Nasal cavity respiratory epithelium epithelial cell of viscerocranial mucosa (primary cell): ENCODE results near the gene OR8B3. TPM values are rescaled to one million over a fixed set of nuclear protein-coding genes. Genes with fewer than 3 reads are reported as not detected.

ENCODE experiments used
- total RNA-seq: library from RNA; depleted of rRNA; stranded (reverse); fragments of >200 nt; gene quantifications from 2 replicates; pipeline ENCODE4 v1.2.3, GENCODE V29; 2014

OR8B3 gene, protein sequence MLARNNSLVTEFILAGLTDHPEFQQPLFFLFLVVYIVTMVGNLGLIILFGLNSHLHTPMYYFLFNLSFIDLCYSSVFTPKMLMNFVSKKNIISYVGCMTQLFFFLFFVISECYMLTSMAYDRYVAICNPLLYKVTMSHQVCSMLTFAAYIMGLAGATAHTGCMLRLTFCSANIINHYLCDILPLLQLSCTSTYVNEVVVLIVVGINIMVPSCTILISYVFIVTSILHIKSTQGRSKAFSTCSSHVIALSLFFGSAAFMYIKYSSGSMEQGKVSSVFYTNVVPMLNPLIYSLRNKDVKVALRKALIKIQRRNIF
- total RNA-seq, result not detected in 2 replicates

GRCh38 chr11:124398924-124399323 is at the start of gene OR8B3:
TSS of gene OR8B3 (minus strand) at chr11:124399024. CDS start at chr11:124397351, 1,673 bp downstream.

GRCh38 chr11:124445646-124446150 is 46.9 kb upstream of the OR8B3 start, which contains the start of gene OR8B8:
TSS of gene OR8B8 (minus strand) at chr11:124445696. CDS start at chr11:124441085, 4,611 bp downstream.

DNA sequence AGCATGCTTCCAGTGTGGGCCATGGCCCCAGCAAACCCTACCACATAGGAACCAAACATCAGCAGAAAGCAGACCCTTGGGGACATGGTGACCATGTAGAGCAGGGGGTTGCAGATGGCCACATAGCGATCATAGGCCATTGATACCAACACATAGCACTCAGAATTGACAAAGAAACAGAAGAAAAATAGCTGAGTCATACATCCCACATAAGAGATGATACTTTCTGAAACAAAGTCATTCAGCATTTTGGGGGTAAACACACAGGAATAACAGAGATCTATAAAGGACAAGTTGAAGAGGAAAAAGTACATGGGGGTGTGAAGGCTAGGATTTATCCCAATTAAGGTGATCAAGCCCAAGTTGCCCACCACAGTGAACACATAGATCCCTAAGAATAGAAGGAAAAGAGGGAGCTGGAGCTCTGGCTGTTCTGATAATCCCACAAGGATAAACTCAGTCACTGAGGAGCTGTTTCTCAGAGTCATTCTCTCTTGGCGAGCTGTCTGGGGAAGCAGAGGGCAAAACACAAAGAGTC is 25.6 kb upstream of the OR8B3 start, which contains the start of gene OR8B4:
Gene OR8B4, minus strand, starts transcription at position 488 of the 538 bp plus-strand sequence. Its CDS starts 0 bp downstream, at position 488.

DNA sequence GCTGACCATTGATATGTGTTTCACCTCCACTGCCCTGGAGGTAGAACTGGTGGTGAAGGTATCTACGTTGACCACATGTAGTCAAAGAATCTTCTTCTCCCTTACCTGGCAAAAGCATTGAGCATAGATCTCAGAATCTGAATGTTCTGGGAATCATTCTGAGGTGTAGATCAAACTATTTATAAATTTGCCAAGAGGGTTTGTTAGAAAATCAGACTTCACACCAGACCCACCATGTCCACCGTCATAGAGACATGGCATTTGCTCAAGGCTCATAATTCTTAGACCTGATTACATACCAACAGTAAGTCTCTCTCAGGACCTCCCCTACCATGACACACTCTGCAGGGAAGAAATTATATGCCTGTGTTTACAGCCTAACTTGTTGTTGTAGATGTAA is 14.4 kb downstream of the OR8B3 start, which contains the start of gene OR8B2:
Gene OR8B2, minus strand, starts transcription at position 101 of the 400 bp plus-strand sequence. CDS start 1,156 bp downstream, outside the sequence.

Other genes with a start within 250 kb of the OR8B3 start
- gene OR10D3, start 215.7 kb downstream of the OR8B3 start, total RNA-seq, result not detected in 2 replicates
- gene OR8G1, start 157.9 kb downstream of the OR8B3 start, total RNA-seq, result not detected in 2 replicates
- not detected in 2 replicates for gene OR8G5, start 142.6 kb downstream of the OR8B3 start, total RNA-seq
- not detected in 2 replicates for gene OR8D1, start 85.1 kb downstream of the OR8B3 start, total RNA-seq
- not detected in 2 replicates for gene OR8D2, start 78.8 kb downstream of the OR8B3 start, total RNA-seq
- gene OR8B2, start 14.5 kb downstream of the OR8B3 start, total RNA-seq, result not detected in 2 replicates
- not detected in 2 replicates for gene OR8B4, start 25.8 kb upstream of the OR8B3 start, total RNA-seq
- not detected in 2 replicates for gene OR8B8, start 46.7 kb upstream of the OR8B3 start, total RNA-seq
- gene OR8B12, start 144.6 kb upstream of the OR8B3 start, total RNA-seq, result not detected in 2 replicates
- not detected in 2 replicates for gene OR8A1, start 171.0 kb upstream of the OR8B3 start, total RNA-seq
- not detected in 2 replicates for gene PANX3, start 212.4 kb upstream of the OR8B3 start, total RNA-seq
- 28.4 and 38.9 TPM in 2 replicates for gene TBRG1, start 223.8 kb upstream of the OR8B3 start, total RNA-seq